Measurements from ENCODE around the gene ZCRB1.

The ZCRB1 gene

GRCh38 chr12:42308390-42308789 is 17.5 kb downstream of the ZCRB1 start:
- H3K4me3 ChIP-seq (replicated peaks in 1 of 2; ENCODE audit: low read depth in 2 of 2, low read length in 2 of 2), result no peak overlapping the region
- no peak for TF ChIP-seq CTCF (IDR thresholded peaks at IDR 0.05; ENCODE audit: low read depth, low read length)
- no peak for DNase-seq (ENCODE audit: low read depth in 2 of 2)

GRCh38 chr12:42306297-42306696 is 19.6 kb downstream of the ZCRB1 start:
- H3K4me3 ChIP-seq (replicated peaks in 1 of 2; ENCODE audit: low read depth in 2 of 2, low read length in 2 of 2), result no peak overlapping the region
- DNase-seq (ENCODE audit: low read depth in 2 of 2), result no peak
- no peak for TF ChIP-seq CTCF (IDR thresholded peaks at IDR 0.05; ENCODE audit: low read depth, low read length)

- TF ChIP-seq CTCF (IDR thresholded peaks at IDR 0.05; ENCODE audit: low read depth, low read length), result no peak
- H3K4me3 ChIP-seq (replicated peaks in 1 of 2; ENCODE audit: low read depth in 2 of 2, low read length in 2 of 2), result no peak overlapping the region
- DNase-seq (ENCODE audit: low read depth in 2 of 2), result peak; percentile 18 to 72
Observed at GRCh38 chr12:42299392-42300308, 26.2 kb downstream of the ZCRB1 start.

- no peak for DNase-seq (ENCODE audit: low read depth in 2 of 2)
- no peak overlapping the region for H3K4me3 ChIP-seq (replicated peaks in 1 of 2; ENCODE audit: low read depth in 2 of 2, low read length in 2 of 2)
- no peak for TF ChIP-seq CTCF (IDR thresholded peaks at IDR 0.05; ENCODE audit: low read depth, low read length)
Observed at GRCh38 chr12:42298887-42299286, 27.0 kb downstream of the ZCRB1 start.

GRCh38 chr12:42296503-42297109 is 29.3 kb downstream of the ZCRB1 start:
- peak; percentile 47 for TF ChIP-seq CTCF (IDR thresholded peaks at IDR 0.05; ENCODE audit: low read depth, low read length)

GRCh38 chr12:42291680-42292079 is 34.2 kb downstream of the ZCRB1 start:
- no peak overlapping the region for H3K4me3 ChIP-seq (replicated peaks in 1 of 2; ENCODE audit: low read depth in 2 of 2, low read length in 2 of 2)
- no peak for DNase-seq (ENCODE audit: low read depth in 2 of 2)
- TF ChIP-seq CTCF (IDR thresholded peaks at IDR 0.05; ENCODE audit: low read depth, low read length), result no peak

More at GRCh38 chr12:42296503-42297109, 29.3 kb downstream of the ZCRB1 start:
- no peak overlapping the region for H3K4me3 ChIP-seq (replicated peaks in 1 of 2; ENCODE audit: low read depth in 2 of 2, low read length in 2 of 2)
- DNase-seq (ENCODE audit: low read depth in 2 of 2), result peak; percentile 2 to 34
